H9 (cell line): ENCODE results near the gene ILDR1. TPM values are rescaled to one million over a fixed set of nuclear protein-coding genes. Genes with fewer than 3 reads are reported as not detected.

Experiments used
- DNase-seq: peaks from one replicate; pipeline ENCODE4 v3.0.0-alpha.2; 2017
- H2AFZ ChIP-seq: one replicate; pipeline ENCODE4 v1.6.1; 2013; ENCODE audit warnings: mild to moderate bottlenecking, low read length, control low read depth, moderate library complexity
- H2AK5ac ChIP-seq: 2 replicates; pipeline ENCODE4 v1.6.1; 2013; ENCODE audit warnings: low read length, control low read depth, mixed read lengths; ENCODE audit not compliant: insufficient read length
- H2BK120ac ChIP-seq: one replicate; pipeline ENCODE4 v1.6.1; 2013; ENCODE audit warnings: low read depth, mild to moderate bottlenecking, low read length, control low read depth, inconsistent platforms; ENCODE audit not compliant: poor library complexity, severe bottlenecking
- H2BK12ac ChIP-seq: 2 replicates; pipeline ENCODE4 v1.6.1; 2013; ENCODE audit warnings: low read length, control low read depth, mixed read lengths, low read depth; ENCODE audit not compliant: insufficient read length
- H2BK15ac ChIP-seq: 2 replicates; pipeline ENCODE4 v1.6.1; 2013; ENCODE audit warnings: low read depth, low read length, control low read depth
- H2BK20ac ChIP-seq: one replicate; pipeline ENCODE4 v1.6.1; 2013; ENCODE audit warnings: low read depth, mild to moderate bottlenecking, low read length, control low read depth, inconsistent platforms; ENCODE audit not compliant: poor library complexity, severe bottlenecking
- H2BK5ac ChIP-seq: 2 replicates; pipeline ENCODE4 v1.6.1; 2013; ENCODE audit warnings: low read length, control low read depth, mixed read lengths; ENCODE audit not compliant: insufficient read length
- H3K14ac ChIP-seq: 2 replicates; pipeline ENCODE4 v1.6.1; 2013; ENCODE audit warnings: low read length, control low read depth; ENCODE audit not compliant: insufficient read depth
- H3K18ac ChIP-seq: 2 replicates; pipeline ENCODE4 v1.6.1; 2013; ENCODE audit warnings: low read depth, mild to moderate bottlenecking, mixed read lengths, low read length, control low read depth; ENCODE audit not compliant: insufficient read length
- H3K23ac ChIP-seq: 2 replicates; pipeline ENCODE4 v1.6.1; 2013; ENCODE audit warnings: low read length, control low read depth, mixed read lengths, low read depth; ENCODE audit not compliant: insufficient read length
- H3K23me2 ChIP-seq: 2 replicates; pipeline ENCODE4 v1.6.1; 2013; ENCODE audit warnings: low read depth, mild to moderate bottlenecking, mixed read lengths, low read length, control low read depth; ENCODE audit not compliant: insufficient read length, poor library complexity, severe bottlenecking
- H3K27ac ChIP-seq: 2 replicates; pipeline ENCODE4 v1.5.1; 2013; ENCODE audit warnings: low read length, control low read depth, mixed read lengths, low read depth; ENCODE audit not compliant: insufficient read length
- H3K27me3 ChIP-seq: 2 replicates; pipeline ENCODE4 v1.6.1; 2013; ENCODE audit warnings: low read length, control low read depth, inconsistent platforms; ENCODE audit not compliant: insufficient read depth
- H3K4ac ChIP-seq: 2 replicates; pipeline ENCODE4 v1.6.1; 2013; ENCODE audit warnings: low read depth, mild to moderate bottlenecking, control low read depth, inconsistent platforms, low read length, moderate library complexity
- H3K4me1 ChIP-seq: 2 replicates; pipeline ENCODE4 v1.6.1; 2013; ENCODE audit warnings: low read length, control low read depth, inconsistent platforms; ENCODE audit not compliant: insufficient read depth
- H3K4me2 ChIP-seq: 2 replicates; pipeline ENCODE4 v1.6.1; 2013; ENCODE audit warnings: low read length, control low read depth, mixed read lengths; ENCODE audit not compliant: insufficient read length, insufficient read depth
- H3K56ac ChIP-seq: 2 replicates; pipeline ENCODE4 v1.6.1; 2013; ENCODE audit warnings: low read depth, mild to moderate bottlenecking, mixed read lengths, low read length, control low read depth; ENCODE audit not compliant: insufficient read length
- H3K79me1 ChIP-seq: 2 replicates; pipeline ENCODE4 v1.6.1; 2013; ENCODE audit warnings: low read depth, mild to moderate bottlenecking, moderate library complexity, low read length, control low read depth, inconsistent platforms; ENCODE audit not compliant: insufficient read depth, poor library complexity, severe bottlenecking
- H3K79me2 ChIP-seq: 2 replicates; pipeline ENCODE4 v1.6.1; 2013; ENCODE audit warnings: low read length, control low read depth, inconsistent platforms; ENCODE audit not compliant: insufficient read depth
- H3K9ac ChIP-seq: 2 replicates; pipeline ENCODE4 v1.6.1; 2013; ENCODE audit warnings: low read length, control low read depth, mixed read lengths; ENCODE audit not compliant: insufficient read length; ENCODE audit errors: extremely low read depth
- H3K9me3 ChIP-seq: one replicate; pipeline ENCODE4 v1.6.1; 2013; ENCODE audit warnings: low read depth, low read length, inconsistent platforms; ENCODE audit not compliant: control insufficient read depth
- H3T11ph ChIP-seq: one replicate; pipeline ENCODE4 v1.6.1; 2013; ENCODE audit warnings: mild to moderate bottlenecking, low read length, control low read depth, inconsistent platforms
- H4K20me1 ChIP-seq: one replicate; pipeline ENCODE4 v1.6.1; 2013; ENCODE audit not compliant: control insufficient read depth, insufficient read length, insufficient read depth
- H4K5ac ChIP-seq: 2 replicates; pipeline ENCODE4 v1.6.1; 2013; ENCODE audit warnings: low read depth, mild to moderate bottlenecking, mixed read lengths, low read length, control low read depth; ENCODE audit not compliant: insufficient read length
- H4K8ac ChIP-seq: replicated peaks from 2 replicates; pipeline ENCODE4 v1.6.1; 2013; ENCODE audit warnings: low read length, control low read depth, mixed read lengths, low read depth; ENCODE audit not compliant: insufficient read length
- H4K91ac ChIP-seq: 2 replicates; pipeline ENCODE4 v1.6.1; 2013; ENCODE audit warnings: low read depth, mild to moderate bottlenecking, moderate library complexity, mixed read lengths, low read length, control low read depth; ENCODE audit not compliant: insufficient read length
- H3K27ac Mint-ChIP-seq, 3 experiments: 2 replicates in 2 of 3; 3 replicates in 1 of 3; pipeline ENCODE4 v1.8.0; 2020 to 2021; ENCODE audit warnings: mixed read lengths in 3 of 3, mild to moderate bottlenecking in 1 of 3, moderate library complexity in 1 of 3
- H3K27me3 Mint-ChIP-seq: 2 replicates; pipeline ENCODE4 v1.8.0; 2021; ENCODE audit warnings: low read depth, mild to moderate bottlenecking, moderate library complexity, mixed read lengths
- H3K36me3 Mint-ChIP-seq, 3 experiments: 2 replicates in 2 of 3; 3 replicates in 1 of 3; pipeline ENCODE4 v1.8.0; 2020 to 2021; ENCODE audit warnings: low read depth in 3 of 3, mixed read lengths in 3 of 3; ENCODE audit not compliant: insufficient read depth in 1 of 3
- H3K4me1 Mint-ChIP-seq, 2 experiments: 2 replicates each; pipeline ENCODE4 v1.8.0; 2020; ENCODE audit warnings: mixed read lengths in 2 of 2
- H3K4me3 Mint-ChIP-seq, 2 experiments: 2 replicates in 1 of 2; 3 replicates in 1 of 2; pipeline ENCODE4 v1.8.0; 2020 to 2021; ENCODE audit warnings: mild to moderate bottlenecking in 2 of 2, mixed read lengths in 2 of 2, moderate library complexity in 1 of 2
- H3K9me3 Mint-ChIP-seq, 2 experiments: 2 replicates in 1 of 2; 3 replicates in 1 of 2; pipeline ENCODE4 v1.8.0; 2020; ENCODE audit warnings: mild to moderate bottlenecking in 2 of 2, mixed read lengths in 2 of 2, moderate library complexity in 1 of 2
- WGBS: extraction: QIAGEN DNeasy Blood & Tissue Kit; methylation state at CpG from one replicate; pipeline ENCODE4 v1.1.7; 2013; ENCODE audit warnings: missing lambda C conversion rate, low lambda C conversion rate, mixed read lengths; ENCODE audit not compliant: insufficient read length; ENCODE audit errors: extremely low coverage; 5-methylcytosine and 5-hydroxymethylcytosine counted together
- total RNA-seq: library from RNA; stranded (reverse); gene quantifications from 2 replicates; pipeline ENCODE4 v1.2.1, GENCODE V29; 2021
- TF ChIP-seq, protein P1 (sequence below): fragments of 200-600 bp; sonication (generic); conservative IDR thresholded peaks from 3 replicates; pipeline ENCODE4 v1.8.0; 2021; ENCODE audit warnings: antibody characterized with exemption, mild to moderate bottlenecking

The ILDR1 gene
- total RNA-seq, 1 experiment from 2014 or later = 0.68 TPM

DNA sequence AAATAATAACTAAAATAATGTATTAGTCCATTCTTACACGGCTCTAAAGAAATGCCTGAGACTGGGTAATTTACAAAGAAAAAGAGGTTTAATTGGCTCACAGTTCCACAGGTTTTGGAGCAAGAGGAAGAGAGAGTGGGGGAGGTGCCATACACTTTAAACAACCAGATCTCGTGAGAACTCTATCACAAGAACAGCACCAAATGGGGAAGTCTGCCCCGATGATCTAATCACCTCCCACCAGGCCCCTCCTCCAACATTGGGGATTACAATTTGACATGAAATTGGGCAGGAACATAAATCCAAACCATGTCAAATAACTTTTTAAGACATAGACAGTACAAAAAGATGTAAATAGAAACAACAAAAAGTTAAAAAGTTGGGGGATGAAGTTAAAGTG is 63.2 kb downstream of the ILDR1 start:
- peak overlapping the region in 1 of 3 experiments; percentile 23; a peak in 1 of 7 replicates for H3K27ac Mint-ChIP-seq
- peaks cover 4% of the 10 kb centered on the region in 2 experiments; a peak in 4 of 5 replicates for H3K9me3 Mint-ChIP-seq
- Histone ChIP-seq H3K27ac (no peak overlapping the region), H3K4me2 (no peak overlapping the region), H2BK20ac (no peak overlapping the region), H2BK120ac (no peak overlapping the region), H3K4ac (no peak overlapping the region), H2BK12ac (no peak overlapping the region), H3K4me1 (no peaks in the 10 kb centered on the region; the same call in 1 of the 2 replicates), H2AFZ (no peak overlapping the region), H3T11ph (no peak overlapping the region), H3K9me3 (no peaks in the 10 kb centered on the region), H3K23me2 (no peaks in the 10 kb centered on the region), H3K79me2 (no peaks in the 10 kb centered on the region), H3K27me3 (no peaks in the 10 kb centered on the region), H2AK5ac (no peak overlapping the region), H3K79me1 (no peaks in the 10 kb centered on the region), H3K23ac (no peak overlapping the region), H2BK15ac (no peak overlapping the region), H3K14ac (no peak overlapping the region), H4K91ac (no peak overlapping the region), H3K56ac (no peak overlapping the region), H4K20me1 (no peaks in the 10 kb centered on the region), H4K8ac (no peak overlapping the region), H2BK5ac (no peak overlapping the region), H3K9ac (no peak overlapping the region), H3K18ac (no peak overlapping the region), H4K5ac (no peak overlapping the region)
- peaks cover 2 to 16% (median 4%) of the 10 kb centered on the region in 3 experiments; a peak in 5 of 7 replicates for H3K36me3 Mint-ChIP-seq
- TF ChIP-seq, protein P1, sequence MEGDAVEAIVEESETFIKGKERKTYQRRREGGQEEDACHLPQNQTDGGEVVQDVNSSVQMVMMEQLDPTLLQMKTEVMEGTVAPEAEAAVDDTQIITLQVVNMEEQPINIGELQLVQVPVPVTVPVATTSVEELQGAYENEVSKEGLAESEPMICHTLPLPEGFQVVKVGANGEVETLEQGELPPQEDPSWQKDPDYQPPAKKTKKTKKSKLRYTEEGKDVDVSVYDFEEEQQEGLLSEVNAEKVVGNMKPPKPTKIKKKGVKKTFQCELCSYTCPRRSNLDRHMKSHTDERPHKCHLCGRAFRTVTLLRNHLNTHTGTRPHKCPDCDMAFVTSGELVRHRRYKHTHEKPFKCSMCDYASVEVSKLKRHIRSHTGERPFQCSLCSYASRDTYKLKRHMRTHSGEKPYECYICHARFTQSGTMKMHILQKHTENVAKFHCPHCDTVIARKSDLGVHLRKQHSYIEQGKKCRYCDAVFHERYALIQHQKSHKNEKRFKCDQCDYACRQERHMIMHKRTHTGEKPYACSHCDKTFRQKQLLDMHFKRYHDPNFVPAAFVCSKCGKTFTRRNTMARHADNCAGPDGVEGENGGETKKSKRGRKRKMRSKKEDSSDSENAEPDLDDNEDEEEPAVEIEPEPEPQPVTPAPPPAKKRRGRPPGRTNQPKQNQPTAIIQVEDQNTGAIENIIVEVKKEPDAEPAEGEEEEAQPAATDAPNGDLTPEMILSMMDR = no peak
- H3K4me1 Mint-ChIP-seq = peaks cover 15 to 22% of the 10 kb centered on the region in 2 experiments
- DNase-seq = no peak
- H3K4me3 Mint-ChIP-seq = no peak overlapping the region
- no CpG with 5 or more reads among the region's 3 CpGs for WGBS
- no peaks in the 10 kb centered on the region; the same call in 1 of the 2 replicates for H3K27me3 Mint-ChIP-seq
